ENCODE measurements around the gene FXYD7.
"Not testable (repeated sequence)": the region's sequence is repeated elsewhere in the genome, so short reads cannot be mapped to it uniquely, and the experiment has no call there.

Gene FXYD7

DNA sequence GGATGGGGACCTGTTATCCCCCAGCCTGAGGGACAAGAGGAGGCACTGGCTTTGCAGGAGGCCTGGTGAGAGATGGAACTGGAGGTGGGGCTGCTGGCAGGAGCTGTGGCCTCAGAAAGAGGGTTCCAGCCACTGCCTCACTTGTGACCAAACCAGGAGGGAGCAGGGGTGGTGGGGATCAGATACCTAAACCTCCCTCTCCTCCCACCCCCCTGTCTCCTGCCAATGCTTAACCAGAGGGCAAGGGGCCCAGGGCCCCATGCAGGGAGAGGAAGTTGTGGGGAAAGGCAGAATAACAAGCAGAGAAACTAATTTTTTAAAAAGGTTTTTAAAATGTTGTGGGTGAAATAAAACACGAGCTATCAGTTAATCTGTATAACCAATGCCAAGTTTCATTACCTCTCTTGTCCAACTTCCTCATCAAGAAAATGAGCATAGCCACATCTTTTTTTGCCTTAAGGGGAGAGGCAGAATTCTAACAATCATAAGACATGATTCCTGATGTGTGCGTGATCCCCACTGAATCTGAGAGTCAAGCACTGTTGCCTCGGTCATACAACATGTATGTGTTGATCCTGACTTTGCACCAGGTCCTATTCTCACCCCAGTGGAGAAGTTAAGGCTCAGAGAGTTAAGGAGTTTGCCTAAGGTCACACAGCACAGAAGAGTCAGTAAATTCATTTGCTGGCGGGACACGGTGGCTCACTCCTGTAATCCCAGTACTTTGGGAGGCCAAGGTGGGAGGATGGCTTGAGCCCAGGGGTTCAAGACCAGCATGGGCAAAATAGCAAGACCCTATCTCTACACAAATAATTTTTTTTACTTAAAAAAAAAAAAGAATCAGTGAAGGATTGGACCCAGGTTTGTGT lies 24.4 kb downstream of the FXYD7 start:
- no peak for DNase-seq

DNA sequence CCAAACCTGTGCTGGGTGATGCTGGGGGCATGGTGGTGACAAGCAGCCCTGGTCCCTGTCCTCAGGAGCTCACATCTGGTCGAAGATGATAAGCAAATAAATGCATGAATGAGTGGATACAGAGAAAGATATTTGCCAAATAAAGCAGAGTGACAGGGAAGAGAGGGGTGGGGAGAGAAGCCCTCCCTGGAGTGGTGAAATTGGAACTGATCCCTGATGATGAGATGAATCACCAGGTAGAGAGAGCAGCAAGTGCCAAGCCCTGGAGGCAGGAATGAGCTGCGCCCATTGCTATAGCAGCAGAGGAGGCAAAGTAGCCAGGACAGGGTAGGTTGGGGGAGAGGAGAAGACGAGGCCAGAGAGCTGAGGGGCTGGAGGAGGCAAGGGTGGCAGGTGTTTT lies 25.1 kb downstream of the FXYD7 start:
- no peak for DNase-seq

DNA sequence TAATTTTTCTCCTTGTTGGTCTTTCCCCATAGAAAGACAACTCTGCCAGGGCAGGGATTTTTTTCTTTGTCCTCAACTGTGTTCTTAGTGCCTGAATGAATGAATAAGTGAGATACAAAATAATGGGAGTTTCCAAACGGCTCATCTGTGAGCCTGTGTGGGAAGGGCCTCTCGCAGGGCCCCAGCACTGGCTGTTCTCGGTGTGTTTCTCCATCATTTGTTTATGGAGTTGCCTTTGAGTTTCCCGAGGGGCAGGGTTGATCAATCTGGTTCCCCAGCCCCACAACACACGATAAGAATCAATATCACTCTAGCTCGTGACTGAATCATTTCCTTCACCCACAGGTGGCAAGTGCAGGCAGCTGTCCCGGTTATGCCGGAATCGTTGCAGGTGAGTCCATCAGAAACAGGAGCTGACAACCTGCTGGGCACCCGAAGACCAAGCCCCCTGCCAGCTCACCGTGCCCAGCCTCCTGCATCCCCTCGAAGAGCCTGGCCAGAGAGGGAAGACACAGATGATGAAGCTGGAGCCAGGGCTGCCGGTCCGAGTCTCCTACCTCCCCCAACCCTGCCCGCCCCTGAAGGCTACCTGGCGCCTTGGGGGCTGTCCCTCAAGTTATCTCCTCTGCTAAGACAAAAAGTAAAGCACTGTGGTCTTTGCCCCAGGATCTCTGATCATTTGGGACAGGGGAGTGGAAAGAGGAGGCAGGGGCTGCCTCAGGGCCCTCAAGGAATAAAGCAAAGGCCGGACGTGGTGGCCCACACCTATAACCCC lies 26.4 kb downstream of the FXYD7 start:
- DNase-seq = no peak

DNA sequence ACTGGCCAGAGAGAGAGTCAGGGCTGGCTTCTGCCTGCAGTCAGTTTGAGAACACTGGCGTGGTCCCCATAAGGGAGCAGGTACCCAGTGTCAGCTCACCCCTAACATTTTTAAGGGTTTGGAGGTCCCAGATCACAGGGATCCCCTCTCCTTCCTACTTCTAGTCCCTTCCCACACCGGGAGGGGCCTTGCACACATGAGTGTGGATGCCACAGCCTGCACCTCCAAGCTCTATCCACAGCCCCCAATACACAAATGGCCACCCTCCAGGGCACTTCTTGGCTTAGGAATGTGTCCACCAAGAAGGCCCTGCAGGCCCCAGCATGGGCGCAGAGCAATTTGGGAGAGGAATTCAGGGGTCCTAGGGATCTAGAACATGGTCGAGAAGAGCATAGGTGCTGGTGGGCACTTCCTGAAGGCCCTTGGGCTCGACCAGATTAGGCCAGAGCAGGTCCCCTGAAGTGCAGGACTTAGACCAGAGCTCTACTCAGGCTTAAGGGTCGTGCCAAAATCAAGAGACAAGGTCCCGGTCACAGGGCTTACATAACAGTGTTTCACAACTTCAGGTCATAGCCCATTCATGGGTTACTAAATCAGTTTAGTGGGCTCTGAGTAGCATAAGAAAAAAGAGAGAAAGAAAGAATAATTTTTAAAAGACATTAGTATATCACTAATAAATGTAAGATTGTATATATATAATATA lies 27.5 kb downstream of the FXYD7 start:
- no peak for DNase-seq

DNA sequence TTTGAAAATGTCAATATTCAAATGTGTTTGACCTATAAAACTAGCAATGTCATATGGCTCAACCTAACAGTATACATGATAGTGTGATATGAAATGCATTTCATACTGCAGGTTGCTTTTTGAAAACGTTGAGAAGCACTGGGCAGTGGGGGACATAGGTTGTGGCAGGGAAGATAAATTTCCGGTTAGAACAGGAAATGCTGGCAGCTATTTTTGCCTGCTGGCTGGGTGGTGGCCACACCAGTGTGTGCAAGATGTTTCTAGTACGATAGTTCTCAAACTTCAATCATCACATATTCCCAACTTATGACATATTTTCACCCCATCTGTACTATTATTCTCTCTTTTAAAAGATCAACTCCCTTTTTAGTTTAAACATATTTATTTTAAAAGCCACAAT lies 28.7 kb downstream of the FXYD7 start:
- DNase-seq = no peak

DNA sequence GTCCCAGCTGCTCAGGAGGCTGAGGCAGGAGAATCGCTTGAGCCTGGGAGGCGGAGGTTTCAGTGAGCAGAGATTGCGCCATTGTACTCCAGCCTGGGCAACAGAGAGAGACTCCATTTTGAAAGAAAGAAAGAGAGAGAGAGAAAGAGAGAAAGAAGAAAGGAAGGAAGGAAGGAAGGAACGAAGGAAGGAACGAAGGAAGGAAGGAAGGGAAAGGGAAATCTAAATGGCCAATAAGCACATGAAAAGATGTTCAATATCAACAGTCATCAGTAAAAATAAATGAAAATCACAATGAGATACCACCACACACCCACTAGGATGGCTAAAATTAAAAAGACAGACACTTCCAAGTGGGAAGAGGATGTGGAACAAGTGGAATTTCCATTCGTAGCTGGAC lies 31.2 kb downstream of the FXYD7 start:
- DNase-seq = no peak

DNA sequence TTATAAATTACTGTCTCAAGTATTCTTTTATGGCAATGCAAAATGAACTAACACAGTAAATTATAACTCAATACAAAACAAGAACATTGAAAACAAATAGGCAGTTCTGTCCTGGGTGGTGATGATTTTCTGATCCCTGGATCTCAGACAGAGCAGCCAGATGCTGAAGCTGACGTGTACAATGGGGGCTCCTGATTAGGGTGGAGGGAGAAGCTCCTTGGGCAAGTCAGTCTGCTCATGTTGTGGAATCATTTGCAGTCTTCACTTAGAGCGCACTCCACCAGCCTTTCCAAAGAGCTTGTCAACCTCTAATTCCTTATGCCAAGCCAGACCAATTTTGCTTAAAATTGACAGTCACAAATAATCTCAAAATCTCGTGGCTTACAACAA lies 33.1 kb downstream of the FXYD7 start:
- DNase-seq = no peak

DNA sequence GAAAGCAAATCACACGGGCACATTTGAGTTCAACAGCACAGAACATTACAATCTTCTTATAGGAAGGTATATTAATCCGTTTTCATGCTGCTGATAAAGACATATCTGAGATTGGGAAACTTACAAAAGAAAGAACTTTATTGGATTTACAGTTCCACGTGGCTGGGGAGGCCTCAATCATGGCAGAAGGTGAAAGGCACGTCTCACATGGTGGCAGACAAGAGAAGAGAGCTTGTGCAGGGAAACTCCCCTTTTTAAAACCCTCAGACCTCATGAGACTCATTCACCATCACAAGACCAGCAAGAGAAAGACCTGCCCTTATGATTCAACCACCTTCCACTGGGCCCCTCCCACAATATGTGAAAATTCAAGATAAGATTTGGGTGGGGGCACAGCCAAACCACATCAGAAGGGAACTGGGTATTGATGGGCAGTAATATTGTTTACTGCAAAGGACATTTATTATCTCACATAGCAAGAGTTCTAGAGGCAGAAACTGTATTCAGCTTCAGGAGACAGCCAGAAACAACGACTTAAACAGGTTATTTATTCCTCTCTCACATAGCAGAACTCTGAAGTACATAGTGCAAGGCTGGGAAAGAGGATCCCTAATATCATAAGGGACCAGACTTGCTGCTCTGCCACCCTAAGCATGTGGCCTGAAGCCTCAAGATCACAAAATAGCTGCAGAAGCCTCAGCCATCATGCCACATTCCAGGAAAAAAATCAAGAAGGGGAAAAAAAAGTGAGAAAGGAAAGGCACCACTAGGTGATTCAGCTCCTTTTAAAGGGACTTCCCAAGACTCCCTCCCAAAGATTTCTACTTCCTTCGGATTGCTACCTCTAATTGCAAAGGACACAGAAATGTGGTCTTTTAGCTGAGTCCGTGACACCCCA lies 34.6 kb downstream of the FXYD7 start:
- no peak for DNase-seq

DNA sequence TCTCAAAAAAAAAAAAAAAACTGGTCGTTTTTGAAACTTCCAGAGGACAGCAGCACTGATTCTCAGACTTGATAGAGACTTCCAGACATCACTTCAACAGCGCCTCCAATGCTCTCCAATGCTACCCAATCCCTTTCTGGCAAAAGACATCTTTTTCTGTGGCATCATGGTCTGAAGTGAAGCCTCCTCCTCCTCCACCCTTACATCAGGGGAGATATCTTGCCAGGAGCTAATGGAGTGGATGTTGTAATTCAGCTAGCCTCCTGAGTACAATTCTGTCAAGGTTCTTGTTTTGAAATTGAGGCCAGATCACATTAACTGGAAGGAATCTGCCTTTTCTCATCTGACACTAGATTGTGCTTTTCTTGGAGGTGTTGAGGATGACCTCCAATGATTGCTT lies 35.6 kb downstream of the FXYD7 start:
- no peak for DNase-seq

DNA sequence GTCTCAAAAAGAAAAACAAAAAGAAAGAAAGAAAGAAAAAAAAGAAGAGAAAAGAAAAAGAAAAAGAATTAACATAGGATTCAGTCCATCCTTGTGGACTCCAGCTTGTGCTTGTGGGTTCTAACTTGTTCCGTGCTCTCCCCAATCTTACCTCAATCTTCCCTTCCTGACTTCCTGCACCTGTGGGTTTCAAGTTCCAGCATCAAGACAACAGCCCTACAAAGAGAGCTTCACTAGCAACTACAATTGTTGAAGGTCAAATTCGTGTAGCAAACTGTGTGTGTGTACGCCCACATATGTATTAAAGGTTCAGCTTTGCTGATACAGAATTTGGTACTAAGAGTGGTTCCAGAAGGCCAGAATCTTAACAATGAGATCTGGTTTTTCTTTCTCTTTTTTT lies 36.8 kb downstream of the FXYD7 start:
- no peak for DNase-seq

DNA sequence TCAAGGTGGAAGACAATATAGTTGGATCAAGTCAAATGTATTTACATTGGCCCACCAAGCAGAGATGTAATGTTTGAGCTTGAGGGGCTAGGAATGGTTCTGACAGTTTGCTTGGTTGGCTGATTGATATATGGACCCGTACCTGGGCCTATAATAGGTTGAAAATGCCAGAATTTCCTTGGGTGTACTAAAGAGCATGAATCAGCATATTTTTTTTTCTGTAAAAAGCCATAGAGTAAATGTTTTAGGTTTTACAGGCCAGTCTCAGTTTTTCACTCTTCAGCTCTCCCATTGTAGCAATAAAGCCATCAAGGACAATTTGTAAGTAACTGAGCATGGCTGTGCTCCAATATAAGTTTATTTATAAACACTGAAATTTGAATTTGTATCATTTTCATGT lies 38.3 kb downstream of the FXYD7 start:
- no peak for DNase-seq

DNA sequence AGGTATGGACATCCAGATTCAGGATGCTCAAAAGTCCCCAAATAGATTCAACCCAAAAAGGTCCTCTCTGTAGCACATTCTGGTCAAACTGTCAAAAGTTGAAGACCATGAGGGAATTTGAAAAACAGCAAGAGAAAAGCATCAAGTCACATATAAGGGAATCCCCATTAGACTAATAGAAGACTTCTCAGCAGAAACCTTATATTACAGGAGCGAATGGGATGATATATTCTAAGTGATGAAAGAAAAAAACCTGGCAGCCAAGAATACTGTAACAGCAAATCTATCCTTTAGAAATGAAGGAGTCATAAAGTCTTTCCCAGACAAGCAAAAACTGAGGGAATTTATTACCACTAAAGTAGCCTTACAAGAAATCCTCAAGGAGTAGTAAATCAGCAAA lies 41.2 kb downstream of the FXYD7 start:
- no peak for DNase-seq

DNA sequence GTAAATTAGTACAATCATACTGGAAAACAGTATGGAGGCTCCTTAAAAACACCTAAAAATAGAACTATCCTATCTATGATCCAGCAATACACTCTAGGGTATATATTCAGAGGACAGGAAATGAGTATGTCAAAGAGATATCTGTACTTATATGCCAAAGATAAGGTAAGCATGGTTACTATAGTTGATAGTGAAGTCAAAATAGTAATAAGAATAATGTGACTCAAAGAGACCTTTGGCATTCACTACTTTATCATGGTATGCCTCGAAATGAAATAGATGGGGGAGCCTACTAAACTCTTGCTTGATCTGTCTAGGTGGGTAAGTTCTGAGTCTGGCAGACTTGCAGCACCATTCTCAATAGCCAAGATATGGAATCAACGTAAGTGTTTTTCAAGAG lies 41.8 kb downstream of the FXYD7 start:
- no peak for DNase-seq

DNA sequence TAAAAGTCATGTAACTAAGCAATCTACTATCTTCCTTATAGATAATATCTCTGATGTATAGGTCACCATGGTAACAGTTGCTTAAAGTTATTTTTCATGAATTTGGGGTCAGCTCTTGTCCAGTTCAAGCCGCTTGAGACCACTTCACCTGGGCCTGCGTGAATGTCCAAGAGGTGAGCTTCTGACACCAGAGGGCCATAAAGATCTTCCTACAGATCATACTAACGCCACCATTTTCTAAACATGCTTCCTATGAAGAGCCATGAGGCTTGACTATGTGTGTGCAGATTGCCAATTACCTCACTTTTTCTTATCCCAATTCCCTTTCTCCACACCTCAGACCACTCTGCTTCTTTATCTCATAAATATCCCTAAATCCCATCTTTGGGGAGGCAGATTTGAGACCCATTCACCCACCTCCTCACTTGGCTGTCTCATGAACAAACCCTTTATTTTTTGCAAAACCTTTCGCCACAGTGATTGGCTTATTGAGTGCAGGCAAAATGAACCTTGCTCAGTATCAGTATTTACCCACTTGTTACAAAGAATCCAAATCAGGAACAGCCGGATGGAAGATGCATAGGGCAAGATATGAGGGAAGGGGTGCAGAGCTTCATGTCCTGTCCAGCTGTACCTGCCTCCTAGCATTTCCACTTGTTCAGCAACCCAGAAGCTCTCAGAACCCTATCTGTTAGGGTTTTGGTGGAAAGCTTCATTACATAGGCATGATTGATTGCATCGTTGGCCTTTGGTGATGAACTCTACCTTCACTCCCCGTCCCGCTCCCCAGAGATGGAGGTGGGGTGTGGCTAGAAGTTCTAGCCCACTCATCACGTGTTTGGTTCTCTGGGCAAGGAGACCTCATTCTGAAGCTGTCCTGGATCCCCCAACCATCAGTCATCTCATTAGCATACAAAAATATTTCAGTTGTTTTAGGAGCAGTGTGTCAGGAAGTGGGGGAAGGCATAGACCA lies 51.2 kb downstream of the FXYD7 start:
- DNase-seq = no peak

DNA sequence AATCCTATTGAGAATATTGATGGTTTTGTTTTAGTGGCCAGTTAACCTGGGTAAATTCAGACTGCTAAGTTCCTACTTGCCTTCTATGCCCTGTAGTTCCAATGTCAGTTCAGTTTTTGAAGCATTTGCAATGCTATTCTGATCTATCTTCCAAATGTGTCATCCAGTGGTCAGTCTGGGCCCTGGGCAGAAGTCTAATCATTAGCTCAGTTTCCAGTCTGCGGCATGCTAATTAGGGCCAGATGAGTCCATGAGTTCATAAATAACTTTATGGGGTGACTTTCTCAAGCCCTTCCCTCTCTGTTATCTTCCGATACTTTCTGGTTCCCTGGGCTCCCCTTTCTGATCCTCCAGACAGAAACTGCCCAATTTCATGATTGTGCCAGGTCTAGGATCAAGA lies 52.8 kb downstream of the FXYD7 start:
- no peak for DNase-seq

DNA sequence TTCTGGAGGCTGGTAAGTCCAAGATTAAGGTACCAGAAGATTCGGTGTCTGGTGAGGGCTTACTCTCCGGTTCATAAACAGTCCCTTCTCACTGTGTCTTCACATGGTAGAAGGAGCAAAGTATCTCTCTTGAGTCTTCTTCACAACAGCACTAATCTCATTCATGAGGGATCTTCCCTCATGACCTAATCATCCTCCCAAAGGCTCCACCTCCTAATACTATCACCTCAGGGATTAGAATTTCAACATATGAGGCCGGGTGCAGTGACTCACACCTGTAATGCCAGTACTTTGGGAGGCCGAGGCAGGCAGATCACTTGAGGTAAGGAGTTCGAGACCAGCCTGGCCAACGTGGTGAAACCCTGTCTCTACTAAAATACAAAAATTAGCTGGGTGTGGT lies 53.8 kb downstream of the FXYD7 start:
- not testable (repeated sequence) for DNase-seq

DNA sequence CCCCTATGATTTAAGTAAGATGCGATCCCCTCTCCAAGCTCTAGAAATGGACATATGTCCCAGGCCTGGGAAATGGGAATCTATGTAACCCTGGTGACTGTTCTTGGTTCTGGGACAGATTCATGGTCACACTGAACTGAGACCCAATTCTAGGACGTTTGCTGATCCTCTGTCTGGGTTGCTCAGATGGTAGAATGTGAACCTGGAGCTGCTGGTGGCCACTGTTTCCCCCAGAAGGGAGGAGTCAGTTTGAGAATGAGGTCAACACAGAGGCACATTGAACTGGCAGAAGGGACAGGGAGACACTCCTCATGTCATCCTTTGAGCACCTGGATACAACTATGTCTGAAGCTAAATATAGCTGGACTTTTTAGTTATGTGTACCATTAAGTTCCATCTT lies 56.4 kb downstream of the FXYD7 start:
- no peak for DNase-seq

DNA sequence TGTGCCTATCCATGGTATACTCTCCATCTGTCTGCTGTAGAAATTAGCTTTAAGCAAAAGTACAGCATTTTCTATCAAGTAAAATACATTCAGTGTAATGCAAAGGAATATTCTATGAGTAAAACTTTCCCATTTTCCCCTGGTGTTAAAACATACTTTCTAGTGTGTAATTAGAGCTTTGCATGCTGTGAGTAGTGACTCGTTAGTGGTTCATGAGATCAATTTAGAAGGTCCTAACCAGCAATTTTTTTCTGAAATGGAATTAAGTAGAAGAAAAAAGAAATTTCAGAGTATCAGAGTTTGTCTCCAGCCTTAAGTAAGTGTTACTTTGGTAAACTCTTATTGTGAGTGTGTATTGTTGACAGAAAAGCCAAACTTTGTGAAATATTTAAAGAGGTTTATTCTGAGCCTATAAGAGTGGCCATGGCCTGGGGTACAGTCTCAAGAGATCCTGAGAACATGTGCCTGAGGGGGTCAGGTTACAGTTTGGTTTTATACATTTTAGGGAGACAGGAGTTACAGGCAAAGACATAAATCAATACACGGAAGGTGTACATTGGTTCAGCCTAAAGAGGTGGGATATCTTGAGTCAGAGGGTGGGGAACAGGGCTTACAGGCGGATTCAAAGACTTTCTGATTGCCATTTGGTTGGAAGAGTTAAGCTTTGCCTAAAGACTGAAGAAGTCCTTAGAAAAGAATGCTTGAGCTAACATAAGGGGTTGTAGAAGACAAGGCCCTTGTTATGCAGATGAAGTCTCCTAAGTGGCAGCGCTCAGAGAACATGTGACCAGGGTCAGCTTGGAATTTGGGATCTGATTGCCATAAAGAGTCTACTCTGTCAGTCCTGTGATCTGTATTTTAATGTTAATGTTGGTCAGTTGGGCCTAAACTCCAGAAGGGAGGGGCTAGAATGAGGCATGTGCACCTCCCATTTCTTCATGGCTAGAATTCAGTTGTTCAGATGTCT lies 60.0 kb downstream of the FXYD7 start:
- no peak for DNase-seq
